Iris pigment epithelial cell (primary cell): ENCODE results near the gene NUDT22.
"Not testable (repeated sequence)": the region's sequence is repeated elsewhere in the genome, so short reads cannot be mapped to it uniquely, and the experiment has no call there.

ENCODE experiments used
- DNase-seq: peaks from one replicate; pipeline ENCODE4 v3.0.0-alpha.2; 2011; ENCODE audit warnings: low read depth

The NUDT22 gene

GRCh38 chr11:64243236-64243854 is 17.3 kb downstream of the NUDT22 start:
- no peak for DNase-seq

- no peak for DNase-seq
Measured at GRCh38 chr11:64244107-64244506, 18.0 kb downstream of the NUDT22 start.

- DNase-seq: no peak
Measured at GRCh38 chr11:64244966-64245365, 18.9 kb downstream of the NUDT22 start.

GRCh38 chr11:64245401-64245796 is 19.3 kb downstream of the NUDT22 start:
- no peak for DNase-seq

GRCh38 chr11:64245797-64246620 is 19.9 kb downstream of the NUDT22 start:
- DNase-seq: peak; percentile 91

- not testable (repeated sequence) for DNase-seq
Measured at GRCh38 chr11:64246621-64246870, 20.5 kb downstream of the NUDT22 start.

- peak; percentile 88 for DNase-seq
Measured at GRCh38 chr11:64246871-64247728, 21.0 kb downstream of the NUDT22 start, which contains the start of gene PPP1R14B. Gene PPP1R14B, minus strand, starts transcription at chr11:64246943. Its CDS starts 270 bp downstream, at chr11:64246673.

- no peak for DNase-seq
Measured at GRCh38 chr11:64247729-64248531, 21.9 kb downstream of the NUDT22 start.

GRCh38 chr11:64248578-64248977 is 22.5 kb downstream of the NUDT22 start:
- DNase-seq: no peak

GRCh38 chr11:64249038-64249437 is 23.0 kb downstream of the NUDT22 start:
- DNase-seq: no peak

- DNase-seq: no peak
Measured at GRCh38 chr11:64249563-64250414, 23.7 kb downstream of the NUDT22 start.

GRCh38 chr11:64250415-64251015 is 24.4 kb downstream of the NUDT22 start:
- no peak for DNase-seq

GRCh38 chr11:64251016-64251752 is 25.1 kb downstream of the NUDT22 start, which contains the start of gene PLCB3:
Gene PLCB3, plus strand, starts transcription at chr11:64251530. Its CDS starts 120 bp downstream, at chr11:64251650.
- peak; percentile 29 for DNase-seq

- no peak for DNase-seq
Measured at GRCh38 chr11:64251753-64252002, 25.6 kb downstream of the NUDT22 start.

GRCh38 chr11:64252003-64252872 is 26.2 kb downstream of the NUDT22 start:
- peak; percentile 29 for DNase-seq

GRCh38 chr11:64253043-64253442 is 27.0 kb downstream of the NUDT22 start:
- DNase-seq: no peak

GRCh38 chr11:64253481-64253880 is 27.4 kb downstream of the NUDT22 start:
- no peak for DNase-seq

- DNase-seq: no peak
Measured at GRCh38 chr11:64254326-64254725, 28.3 kb downstream of the NUDT22 start.
